ENCODE data around the gene MUC12.
"Not testable (repeated sequence)": the region's sequence is repeated elsewhere in the genome, so short reads cannot be mapped to it uniquely, and the experiment has no call there.

Gene MUC12

DNA sequence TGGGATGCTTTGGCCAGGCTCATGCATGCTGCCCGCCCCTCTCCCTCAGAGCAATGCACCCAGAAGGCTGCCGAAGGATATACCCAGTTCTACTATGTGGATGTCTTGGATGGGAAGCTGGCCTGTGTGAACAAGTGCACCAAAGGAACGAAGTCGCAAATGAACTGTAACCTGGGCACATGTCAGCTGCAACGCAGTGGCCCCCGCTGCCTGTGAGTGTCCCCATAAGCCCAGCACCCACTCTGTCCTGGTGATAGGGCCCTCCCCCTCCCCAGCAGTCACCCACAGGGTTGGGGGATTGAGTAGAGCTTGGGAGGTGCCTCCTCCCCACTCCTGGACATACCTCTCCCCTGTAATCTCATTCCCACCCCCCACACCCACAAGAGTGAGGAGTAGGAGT lies 43.6 kb downstream of the MUC12 start:
- Histone ChIP-seq H3K4me1 (ENCODE audit: control insufficient read depth, insufficient read depth, low read length, poor library complexity, severe bottlenecking) (no peaks in the 10 kb centered on the region), H3K27me3 (replicated peaks; ENCODE audit: control insufficient read depth, insufficient read depth, low read length, poor library complexity, severe bottlenecking) (no peaks in the 10 kb centered on the region), H3K9me3 (ENCODE audit: control insufficient read depth, low read length) (no peaks in the 10 kb centered on the region), H3K4me3 (ENCODE audit: insufficient read depth, low read depth, low read length, poor library complexity, severe bottlenecking) (no peak overlapping the region), H3K36me3 (ENCODE audit: control insufficient read depth, insufficient read depth, low read length) (no peaks in the 10 kb centered on the region), H3K27ac (ENCODE audit: insufficient read depth, low read length, poor library complexity, severe bottlenecking) (no peak overlapping the region)
- no peak for DNase-seq

- no peaks in the 10 kb centered on the region for H3K36me3 ChIP-seq (ENCODE audit: control insufficient read depth, insufficient read depth, low read length)
- no peak overlapping the region for H3K27ac ChIP-seq (ENCODE audit: insufficient read depth, low read length, poor library complexity, severe bottlenecking)
- H3K27me3 ChIP-seq (replicated peaks; ENCODE audit: control insufficient read depth, insufficient read depth, low read length, poor library complexity, severe bottlenecking), result no peaks in the 10 kb centered on the region
- peaks cover 5% of the 10 kb centered on the region for H3K4me1 ChIP-seq (ENCODE audit: control insufficient read depth, insufficient read depth, low read length, poor library complexity, severe bottlenecking)
- no peak overlapping the region for H3K4me3 ChIP-seq (ENCODE audit: insufficient read depth, low read depth, low read length, poor library complexity, severe bottlenecking)
- DNase-seq, result no peak
- H3K9me3 ChIP-seq (ENCODE audit: control insufficient read depth, low read length), result no peaks in the 10 kb centered on the region
Measured at GRCh38 chr7:101015626-101016025, 46.3 kb downstream of the MUC12 start.

DNA sequence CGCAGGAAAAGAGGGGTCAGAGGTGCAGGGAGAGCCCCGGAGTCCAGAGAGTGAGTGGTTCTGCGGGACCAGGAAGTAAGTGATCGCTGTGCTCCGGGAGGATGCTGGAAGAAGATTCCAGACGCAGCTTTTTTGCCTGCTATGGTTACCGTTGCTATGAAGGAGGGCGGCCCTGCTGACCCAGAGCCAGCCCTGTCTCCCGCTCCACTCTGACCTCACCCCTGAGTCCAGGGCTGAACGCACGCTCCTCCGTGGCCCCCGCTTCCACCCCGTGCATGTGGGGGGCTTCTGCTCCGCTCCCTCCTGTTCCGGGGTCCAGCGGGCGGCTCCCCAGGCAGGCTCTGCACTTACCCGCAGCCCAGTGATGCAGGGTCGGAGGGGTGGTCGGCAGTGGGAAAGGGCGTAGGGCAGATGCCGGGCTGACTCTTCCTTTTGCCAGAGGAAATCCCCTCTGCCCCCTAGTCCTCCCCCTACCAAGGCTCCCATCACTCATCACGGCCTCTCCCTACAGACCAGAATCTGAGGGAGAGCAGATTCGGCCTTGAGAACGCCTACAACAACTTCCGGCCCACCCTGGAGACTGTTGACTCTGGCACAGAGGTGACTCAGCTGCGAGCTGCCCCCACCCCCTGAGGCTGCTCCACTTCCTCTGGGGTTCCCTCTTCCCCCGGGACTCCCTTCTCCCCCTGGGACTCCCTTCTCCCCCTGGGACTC lies 47.9 kb downstream of the MUC12 start:
- H3K36me3 ChIP-seq (ENCODE audit: control insufficient read depth, insufficient read depth, low read length), result no peaks in the 10 kb centered on the region
- H3K9me3 ChIP-seq (ENCODE audit: control insufficient read depth, low read length), result no peaks in the 10 kb centered on the region
- H3K27me3 ChIP-seq (replicated peaks; ENCODE audit: control insufficient read depth, insufficient read depth, low read length, poor library complexity, severe bottlenecking), result no peaks in the 10 kb centered on the region
- peaks cover 5% of the 10 kb centered on the region for H3K4me1 ChIP-seq (ENCODE audit: control insufficient read depth, insufficient read depth, low read length, poor library complexity, severe bottlenecking)
- H3K27ac ChIP-seq (ENCODE audit: insufficient read depth, low read length, poor library complexity, severe bottlenecking), result peak overlapping the region; percentile 48
- DNase-seq, result peak; percentile 38 to 43 (median 43)
- H3K4me3 ChIP-seq (ENCODE audit: insufficient read depth, low read depth, low read length, poor library complexity, severe bottlenecking), result peak overlapping the region; percentile 81

- Histone ChIP-seq H3K4me1 (ENCODE audit: control insufficient read depth, insufficient read depth, low read length, poor library complexity, severe bottlenecking) (peaks cover 5% of the 10 kb centered on the region), H3K27me3 (replicated peaks; ENCODE audit: control insufficient read depth, insufficient read depth, low read length, poor library complexity, severe bottlenecking) (no peaks in the 10 kb centered on the region)
Measured at GRCh38 chr7:101018271-101019167, 49.2 kb downstream of the MUC12 start.

GRCh38 chr7:101020444-101020843 lies 51.1 kb downstream of the MUC12 start:
- Histone ChIP-seq H3K9me3 (ENCODE audit: control insufficient read depth, low read length) (no peaks in the 10 kb centered on the region), H3K36me3 (ENCODE audit: control insufficient read depth, insufficient read depth, low read length) (no peaks in the 10 kb centered on the region), H3K4me1 (ENCODE audit: control insufficient read depth, insufficient read depth, low read length, poor library complexity, severe bottlenecking) (peaks cover 5% of the 10 kb centered on the region), H3K27me3 (replicated peaks; ENCODE audit: control insufficient read depth, insufficient read depth, low read length, poor library complexity, severe bottlenecking) (no peaks in the 10 kb centered on the region), H3K27ac (ENCODE audit: insufficient read depth, low read length, poor library complexity, severe bottlenecking) (no peak overlapping the region), H3K4me3 (ENCODE audit: insufficient read depth, low read depth, low read length, poor library complexity, severe bottlenecking) (no peak overlapping the region)
- DNase-seq, result no peak

More at GRCh38 chr7:101018271-101019167, 49.2 kb downstream of the MUC12 start:
- no peaks in the 10 kb centered on the region for H3K36me3 ChIP-seq (ENCODE audit: control insufficient read depth, insufficient read depth, low read length)
- H3K4me3 ChIP-seq (ENCODE audit: insufficient read depth, low read depth, low read length, poor library complexity, severe bottlenecking), result no peak overlapping the region
- H3K9me3 ChIP-seq (ENCODE audit: control insufficient read depth, low read length), result no peaks in the 10 kb centered on the region
- no peak for DNase-seq
- H3K27ac ChIP-seq (ENCODE audit: insufficient read depth, low read length, poor library complexity, severe bottlenecking), result no peak overlapping the region

GRCh38 chr7:101021703-101022102 lies 52.3 kb downstream of the MUC12 start:
- H3K36me3 ChIP-seq (ENCODE audit: control insufficient read depth, insufficient read depth, low read length), result no peaks in the 10 kb centered on the region
- H3K4me3 ChIP-seq (ENCODE audit: insufficient read depth, low read depth, low read length, poor library complexity, severe bottlenecking), result no peak overlapping the region
- H3K9me3 ChIP-seq (ENCODE audit: control insufficient read depth, low read length), result no peaks in the 10 kb centered on the region
- no peaks in the 10 kb centered on the region for H3K27me3 ChIP-seq (replicated peaks; ENCODE audit: control insufficient read depth, insufficient read depth, low read length, poor library complexity, severe bottlenecking)
- H3K4me1 ChIP-seq (ENCODE audit: control insufficient read depth, insufficient read depth, low read length, poor library complexity, severe bottlenecking), result peaks cover 5% of the 10 kb centered on the region
- no peak for DNase-seq
- H3K27ac ChIP-seq (ENCODE audit: insufficient read depth, low read length, poor library complexity, severe bottlenecking), result no peak overlapping the region

GRCh38 chr7:101023839-101024238 lies 54.5 kb downstream of the MUC12 start:
- Histone ChIP-seq H3K27me3 (replicated peaks; ENCODE audit: control insufficient read depth, insufficient read depth, low read length, poor library complexity, severe bottlenecking) (no peaks in the 10 kb centered on the region), H3K9me3 (ENCODE audit: control insufficient read depth, low read length) (no peaks in the 10 kb centered on the region), H3K4me3 (ENCODE audit: insufficient read depth, low read depth, low read length, poor library complexity, severe bottlenecking) (no peak overlapping the region), H3K36me3 (ENCODE audit: control insufficient read depth, insufficient read depth, low read length) (no peaks in the 10 kb centered on the region), H3K27ac (ENCODE audit: insufficient read depth, low read length, poor library complexity, severe bottlenecking) (no peak overlapping the region), H3K4me1 (ENCODE audit: control insufficient read depth, insufficient read depth, low read length, poor library complexity, severe bottlenecking) (no peaks in the 10 kb centered on the region)
- no peak for DNase-seq

- no peak overlapping the region for H3K4me3 ChIP-seq (ENCODE audit: insufficient read depth, low read depth, low read length, poor library complexity, severe bottlenecking)
- no peak overlapping the region for H3K27ac ChIP-seq (ENCODE audit: insufficient read depth, low read length, poor library complexity, severe bottlenecking)
- H3K27me3 ChIP-seq (replicated peaks; ENCODE audit: control insufficient read depth, insufficient read depth, low read length, poor library complexity, severe bottlenecking), result no peaks in the 10 kb centered on the region
- no peaks in the 10 kb centered on the region for H3K9me3 ChIP-seq (ENCODE audit: control insufficient read depth, low read length)
- no peak for DNase-seq
- H3K4me1 ChIP-seq (ENCODE audit: control insufficient read depth, insufficient read depth, low read length, poor library complexity, severe bottlenecking), result no peaks in the 10 kb centered on the region
- H3K36me3 ChIP-seq (ENCODE audit: control insufficient read depth, insufficient read depth, low read length), result no peaks in the 10 kb centered on the region
Measured at GRCh38 chr7:101031082-101031481, 61.7 kb downstream of the MUC12 start.

- Histone ChIP-seq H3K36me3 (ENCODE audit: control insufficient read depth, insufficient read depth, low read length) (no peaks in the 10 kb centered on the region), H3K4me3 (ENCODE audit: insufficient read depth, low read depth, low read length, poor library complexity, severe bottlenecking) (no peak overlapping the region), H3K4me1 (ENCODE audit: control insufficient read depth, insufficient read depth, low read length, poor library complexity, severe bottlenecking) (no peaks in the 10 kb centered on the region), H3K27ac (ENCODE audit: insufficient read depth, low read length, poor library complexity, severe bottlenecking) (no peak overlapping the region), H3K27me3 (replicated peaks; ENCODE audit: control insufficient read depth, insufficient read depth, low read length, poor library complexity, severe bottlenecking) (no peaks in the 10 kb centered on the region), H3K9me3 (ENCODE audit: control insufficient read depth, low read length) (no peaks in the 10 kb centered on the region)
- no peak for DNase-seq
Measured at GRCh38 chr7:101035941-101036340, 66.6 kb downstream of the MUC12 start.

- not testable (repeated sequence) for H3K4me3 ChIP-seq (ENCODE audit: insufficient read depth, low read depth, low read length, poor library complexity, severe bottlenecking); H3K27ac ChIP-seq (ENCODE audit: insufficient read depth, low read length, poor library complexity, severe bottlenecking); H3K9me3 ChIP-seq (ENCODE audit: control insufficient read depth, low read length); H3K27me3 ChIP-seq (replicated peaks; ENCODE audit: control insufficient read depth, insufficient read depth, low read length, poor library complexity, severe bottlenecking); H3K4me1 ChIP-seq (ENCODE audit: control insufficient read depth, insufficient read depth, low read length, poor library complexity, severe bottlenecking); DNase-seq; H3K36me3 ChIP-seq (ENCODE audit: control insufficient read depth, insufficient read depth, low read length)
Measured at GRCh38 chr7:101041283-101041682, 71.9 kb downstream of the MUC12 start.
